ENCODE results near the gene RAB22A. TPM values are rescaled to one million over a fixed set of nuclear protein-coding genes. Genes with fewer than 3 reads are reported as not detected.

RAB22A gene
- total RNA-seq, 1 experiment from 2014 or later: 9.9 TPM

DNA sequence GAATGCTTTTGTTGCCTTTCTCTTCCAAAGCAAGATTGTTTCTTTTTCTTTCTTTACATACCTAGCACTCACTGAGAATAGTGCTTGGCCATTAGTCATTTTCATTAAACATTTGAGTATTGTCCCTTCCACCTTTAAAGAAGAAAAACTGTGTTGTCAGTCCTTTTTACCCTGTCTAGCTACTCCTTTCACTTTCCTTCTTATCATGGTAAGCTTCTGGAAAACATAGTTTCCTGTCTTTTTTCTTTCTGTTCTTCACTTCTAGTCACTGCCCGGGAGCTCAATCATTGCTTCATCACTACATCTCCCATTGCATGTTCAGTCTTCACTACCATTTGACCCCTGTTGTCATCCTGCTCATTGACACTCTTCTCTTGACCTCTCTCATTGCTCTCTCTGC lies 91.6 kb downstream of the RAB22A start (continued):
- TF ChIP-seq, protein P1, sequence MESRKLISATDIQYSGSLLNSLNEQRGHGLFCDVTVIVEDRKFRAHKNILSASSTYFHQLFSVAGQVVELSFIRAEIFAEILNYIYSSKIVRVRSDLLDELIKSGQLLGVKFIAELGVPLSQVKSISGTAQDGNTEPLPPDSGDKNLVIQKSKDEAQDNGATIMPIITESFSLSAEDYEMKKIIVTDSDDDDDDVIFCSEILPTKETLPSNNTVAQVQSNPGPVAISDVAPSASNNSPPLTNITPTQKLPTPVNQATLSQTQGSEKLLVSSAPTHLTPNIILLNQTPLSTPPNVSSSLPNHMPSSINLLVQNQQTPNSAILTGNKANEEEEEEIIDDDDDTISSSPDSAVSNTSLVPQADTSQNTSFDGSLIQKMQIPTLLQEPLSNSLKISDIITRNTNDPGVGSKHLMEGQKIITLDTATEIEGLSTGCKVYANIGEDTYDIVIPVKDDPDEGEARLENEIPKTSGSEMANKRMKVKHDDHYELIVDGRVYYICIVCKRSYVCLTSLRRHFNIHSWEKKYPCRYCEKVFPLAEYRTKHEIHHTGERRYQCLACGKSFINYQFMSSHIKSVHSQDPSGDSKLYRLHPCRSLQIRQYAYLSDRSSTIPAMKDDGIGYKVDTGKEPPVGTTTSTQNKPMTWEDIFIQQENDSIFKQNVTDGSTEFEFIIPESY (IDR thresholded peaks at IDR 0.05; ENCODE audit: extremely low read depth, insufficient replicate concordance, low read length): no peak

DNA sequence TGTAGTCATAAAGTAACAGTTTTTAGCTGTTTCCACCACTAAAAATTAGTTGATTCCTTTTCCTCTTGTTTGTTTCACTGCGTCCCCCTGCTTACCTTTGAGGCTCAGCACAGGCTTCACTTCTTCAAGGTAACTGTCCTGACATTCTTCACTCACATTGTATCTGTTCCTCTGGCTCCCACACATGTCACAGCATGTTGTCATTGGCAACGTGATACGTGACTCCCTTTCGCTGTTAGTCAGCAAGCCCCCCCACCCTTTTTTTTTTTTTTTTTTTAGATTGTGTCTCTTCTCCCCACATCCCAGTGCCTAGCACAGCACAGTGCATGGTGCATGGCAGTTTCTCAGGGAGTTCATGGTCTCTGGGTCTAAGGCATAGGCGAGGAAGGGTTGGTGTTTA lies 92.8 kb downstream of the RAB22A start:
- Histone ChIP-seq H3K4me3 (replicated peaks in 1 of 2; ENCODE audit: low read depth in 1 of 2, low read length in 2 of 2) (no peak overlapping the region), H3K9ac (ENCODE audit: low read length) (no peak overlapping the region), H3K9me3 (ENCODE audit: control insufficient read depth in 1 of 2, insufficient read depth in 1 of 2, low read depth in 1 of 2, low read length in 2 of 2) (no peaks in the 10 kb centered on the region), H3K9me2 (ENCODE audit: insufficient read depth) (no peaks in the 10 kb centered on the region), H3K4me2 (ENCODE audit: low read length) (no peak overlapping the region), H3K27ac (ENCODE audit: low read depth, low read length) (no peak overlapping the region), H3K4me1 (ENCODE audit: control insufficient read depth in 1 of 2, insufficient read depth in 2 of 2, low read length in 2 of 2) (no peaks in the 10 kb centered on the region), H3K27me3 (ENCODE audit: insufficient read depth, low read length) (no peaks in the 10 kb centered on the region), H4K20me1 (ENCODE audit: insufficient read depth) (peaks cover 20% of the 10 kb centered on the region; the same call in 1 of the 2 replicates), H2AFZ (ENCODE audit: low read depth, low read length, poor library complexity, severe bottlenecking) (no peak overlapping the region), H3K79me2 (ENCODE audit: insufficient read depth, low read length) (peaks cover 100% of the 10 kb centered on the region), H3K36me3 (ENCODE audit: control insufficient read depth in 1 of 2, insufficient read depth in 2 of 2, low read length in 2 of 2) (no peaks in the 10 kb centered on the region)
- ChIA-PET POLR2A (interaction anchor here (1.0 kb wide), 1 partner anchor 13 kb away, joined by 3 read pairs; the partner anchor contains the start of gene VAPB), CTCF (no interaction called here), RAD21 (ENCODE audit: low non-redundant PET in 1 of 2, low total read pairs in 2 of 2, uncharacterized antibody in 2 of 2, unreplicated experiment in 2 of 2) (no interaction called here)
- BruUV-seq (replicated peaks): no TSS peak
- intact Hi-C loops (cut with micrococcal nuclease): no loop called here
- TF ChIP-seq ELF1 (IDR thresholded peaks at IDR 0.05; ENCODE audit: borderline replicate concordance, low read depth) (no peak), SIN3A (IDR thresholded peaks at IDR 0.05; ENCODE audit: low read depth) (no peak), FOSL1 (IDR thresholded peaks at IDR 0.05; ENCODE audit: low read depth) (no peak), ZNF274 (IDR thresholded peaks at IDR 0.05; ENCODE audit: low read depth, low read length) (no peak), JUND (IDR thresholded peaks at IDR 0.05) (no peak), SP1 (IDR thresholded peaks at IDR 0.05; ENCODE audit: low read depth) (no peak), EGR1 (IDR thresholded peaks at IDR 0.05; ENCODE audit: low read depth) (no peak), TCF7L2 (IDR thresholded peaks at IDR 0.05; ENCODE audit: borderline replicate concordance, extremely low read depth, insufficient read depth, insufficient read length) (no peak), POLR2A (IDR thresholded peaks at IDR 0.05; ENCODE audit: borderline replicate concordance, extremely low read depth, insufficient read depth, insufficient read length) (no peak), POLR2AphosphoS5 (IDR thresholded peaks at IDR 0.05; ENCODE audit: low read depth, low read length) (no peak)
- TF ChIP-seq, protein P2, sequence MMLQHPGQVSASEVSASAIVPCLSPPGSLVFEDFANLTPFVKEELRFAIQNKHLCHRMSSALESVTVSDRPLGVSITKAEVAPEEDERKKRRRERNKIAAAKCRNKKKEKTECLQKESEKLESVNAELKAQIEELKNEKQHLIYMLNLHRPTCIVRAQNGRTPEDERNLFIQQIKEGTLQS (IDR thresholded peaks at IDR 0.05): no peak
- TF ChIP-seq, protein P3, sequence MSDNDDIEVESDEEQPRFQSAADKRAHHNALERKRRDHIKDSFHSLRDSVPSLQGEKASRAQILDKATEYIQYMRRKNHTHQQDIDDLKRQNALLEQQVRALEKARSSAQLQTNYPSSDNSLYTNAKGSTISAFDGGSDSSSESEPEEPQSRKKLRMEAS (IDR thresholded peaks at IDR 0.05): no peak
- TF ChIP-seq, protein P1 (IDR thresholded peaks at IDR 0.05; ENCODE audit: extremely low read depth, insufficient replicate concordance, low read length): no peak
- DNase-seq (ENCODE audit: low read depth, low spot score) (no peak), ATAC-seq (no peak)

Measured in HCT116 (cell line).